H1 (cell line): ENCODE data around the gene PTPRCAP. TPM values are rescaled to one million over a fixed set of nuclear protein-coding genes. Genes with fewer than 3 reads are reported as not detected.

ENCODE experiments used
- CTCF ChIA-PET: fragments of 300-600 bp; sonication (Branson Sonifier 250); formaldehyde crosslinking; loops from one replicate; lab custom pipeline; 2021; ENCODE audit not compliant: partially characterized antibody; lab: Charles Lee
- POLR2A ChIA-PET: fragments of 300-600 bp; sonication (Branson Sonifier 250); formaldehyde crosslinking; loops from one replicate; lab custom pipeline; 2021; ENCODE audit warnings: inconsistent platforms; ENCODE audit not compliant: partially characterized antibody; lab: Charles Lee
- DNase-seq, 2 experiments: peaks; one replicate each; pipeline versions ENCODE4 v3.0.0 to v3.0.0-alpha.2; 2010 to 2022; ENCODE audit warnings: low spot score in 2 of 2, low read depth in 1 of 2, mixed read lengths in 1 of 2
- FAIRE-seq: peaks from 2 replicates; lab custom pipeline; 2011; peaks lifted over from hg19 to GRCh38; lab: Jason Lieb, UNC
- H2AFZ ChIP-seq: 2 replicates; pipeline ENCODE4 v1.8.1; 2012; ENCODE audit warnings: low read length, inconsistent platforms
- H2AK5ac ChIP-seq: 2 replicates; pipeline ENCODE4 v1.6.1; 2013; ENCODE audit warnings: low read depth, low read length
- H2BK120ac ChIP-seq: replicated peaks from 2 replicates; pipeline ENCODE3; 2013; ENCODE audit warnings: low read depth, low read length, inconsistent platforms
- H2BK12ac ChIP-seq: 2 replicates; pipeline ENCODE4 v1.6.1; 2013; ENCODE audit warnings: low read depth, low read length
- H2BK15ac ChIP-seq: 2 replicates; pipeline ENCODE4 v1.6.1; 2013; ENCODE audit warnings: low read length
- H2BK20ac ChIP-seq: 2 replicates; pipeline ENCODE4 v1.6.1; 2013; ENCODE audit warnings: low read length
- H2BK5ac ChIP-seq: 2 replicates; pipeline ENCODE4 v1.6.1; 2013; ENCODE audit warnings: low read depth, low read length
- H3K14ac ChIP-seq: 2 replicates; pipeline ENCODE4 v1.6.1; 2013; ENCODE audit warnings: inconsistent platforms; ENCODE audit not compliant: insufficient read length
- H3K18ac ChIP-seq: 2 replicates; pipeline ENCODE4 v1.6.1; 2013; ENCODE audit warnings: low read length; ENCODE audit errors: extremely low read depth
- H3K23ac ChIP-seq: 2 replicates; pipeline ENCODE4 v1.6.1; 2013; ENCODE audit warnings: inconsistent platforms; ENCODE audit not compliant: insufficient read length
- H3K23me2 ChIP-seq: 2 replicates; pipeline ENCODE4 v1.6.1; 2013; ENCODE audit warnings: low read depth, low read length
- H3K27ac ChIP-seq: 2 replicates; pipeline ENCODE4 v1.6.1; 2011; ENCODE audit warnings: low read depth, low read length, inconsistent platforms
- H3K27me3 ChIP-seq, 4 experiments: replicated peaks in 1 of 4; 1 replicate in 1 of 4; 2 replicates in 3 of 4; pipeline versions ENCODE4 v1.6.1 to v1.8.1; 2011 to 2013; ENCODE audit warnings: low read length in 3 of 4, mild to moderate bottlenecking in 3 of 4, inconsistent platforms in 2 of 4, mixed read lengths in 2 of 4, moderate library complexity in 1 of 4; ENCODE audit not compliant: control insufficient read depth in 3 of 4, insufficient read depth in 3 of 4; ENCODE audit errors: extremely low read depth in 1 of 4
- H3K36me3 ChIP-seq, 4 experiments: 2 replicates each; pipeline versions ENCODE4 v1.6.1 to v1.8.1; 2011 to 2013; ENCODE audit warnings: mild to moderate bottlenecking in 4 of 4, low read length in 3 of 4, moderate library complexity in 2 of 4, control low read depth in 1 of 4, inconsistent platforms in 1 of 4; ENCODE audit not compliant: insufficient read depth in 4 of 4, control insufficient read depth in 2 of 4
- H3K4ac ChIP-seq: replicated peaks from 2 replicates; pipeline ENCODE3; 2013; ENCODE audit warnings: low read length, low read depth, mixed read lengths, inconsistent platforms; ENCODE audit not compliant: insufficient read length
- H3K4me1 ChIP-seq, 4 experiments: replicated peaks in 1 of 4; 1 replicate in 1 of 4; 2 replicates in 3 of 4; pipeline versions ENCODE4 v1.6.1 to v1.8.1; 2011 to 2013; ENCODE audit warnings: low read length in 3 of 4, inconsistent platforms in 2 of 4, mixed read lengths in 1 of 4; ENCODE audit not compliant: insufficient read depth in 4 of 4, control insufficient read depth in 3 of 4
- H3K4me2 ChIP-seq, 2 experiments: 2 replicates each; pipeline versions ENCODE4 v1.6.1 to v1.8.1; 2011 to 2013; ENCODE audit warnings: low read depth in 2 of 2, low read length in 2 of 2, control low read depth in 1 of 2, inconsistent platforms in 1 of 2, mild to moderate bottlenecking in 1 of 2; ENCODE audit not compliant: insufficient read depth in 1 of 2
- H3K4me3 ChIP-seq, 4 experiments: fragments of 200-600, 300-600 bp in 1 of 4; sonication (generic), shearing (Covaris generic), sonication (Bioruptor Twin) in 1 of 4; 2 replicates each; pipeline versions ENCODE4 v1.5.1 to v1.8.1; 2011 to 2016; ENCODE audit warnings: low read length in 4 of 4, low read depth in 3 of 4, control low read depth in 2 of 4, inconsistent platforms in 2 of 4, mild to moderate bottlenecking in 2 of 4, mixed read lengths in 1 of 4, moderate library complexity in 1 of 4; ENCODE audit not compliant: insufficient read depth in 2 of 4; ENCODE audit errors: extremely low read depth in 1 of 4
- H3K56ac ChIP-seq: replicated peaks from 2 replicates; pipeline ENCODE3; 2013; ENCODE audit warnings: low read depth, mild to moderate bottlenecking, mixed read lengths, low read length, inconsistent platforms; ENCODE audit not compliant: insufficient read length
- H3K79me1 ChIP-seq: 2 replicates; pipeline ENCODE4 v1.6.1; 2013; ENCODE audit warnings: low read depth, low read length, control low read depth
- H3K79me2 ChIP-seq, 2 experiments: 2 replicates each; pipeline versions ENCODE4 v1.6.1 to v1.8.1; 2012 to 2013; ENCODE audit warnings: low read length in 2 of 2, mild to moderate bottlenecking in 2 of 2, inconsistent platforms in 1 of 2; ENCODE audit not compliant: insufficient read depth in 2 of 2, control insufficient read depth in 1 of 2
- H3K9ac ChIP-seq, 4 experiments: replicated peaks in 1 of 4; 1 replicate in 1 of 4; 2 replicates in 3 of 4; pipeline versions ENCODE4 v1.6.1 to v1.8.1; 2011 to 2013; ENCODE audit warnings: low read depth in 3 of 4, low read length in 3 of 4, control low read depth in 2 of 4, mild to moderate bottlenecking in 2 of 4, moderate library complexity in 2 of 4, inconsistent platforms in 1 of 4; ENCODE audit errors: extremely low read depth in 1 of 4
- H3K9me3 ChIP-seq, 2 experiments: 2 replicates each; pipeline versions ENCODE4 v1.6.1 to v1.8.1; 2012 to 2013; ENCODE audit warnings: mild to moderate bottlenecking in 2 of 2, moderate library complexity in 2 of 2, control low read depth in 1 of 2, inconsistent platforms in 1 of 2, low read depth in 1 of 2, low read length in 1 of 2, mixed read lengths in 1 of 2; ENCODE audit not compliant: insufficient read depth in 2 of 2
- H4K20me1 ChIP-seq, 2 experiments: replicated peaks in 1 of 2; 2 replicates each; pipeline versions ENCODE3 to v1.8.1; 2011 to 2013; ENCODE audit warnings: inconsistent platforms in 2 of 2, low read length in 2 of 2, mild to moderate bottlenecking in 1 of 2; ENCODE audit not compliant: insufficient read depth in 2 of 2, control insufficient read depth in 1 of 2
- H4K5ac ChIP-seq: 2 replicates; pipeline ENCODE4 v1.6.1; 2013; ENCODE audit warnings: low read length, low read depth, mixed read lengths, inconsistent platforms; ENCODE audit not compliant: insufficient read length
- H4K8ac ChIP-seq: 2 replicates; pipeline ENCODE4 v1.8.0; 2013; ENCODE audit warnings: mild to moderate bottlenecking, moderate library complexity, low read length, inconsistent platforms; ENCODE audit not compliant: insufficient read depth; ENCODE audit errors: extremely low read depth
- H4K91ac ChIP-seq: replicated peaks from 2 replicates; pipeline ENCODE3; 2013; ENCODE audit warnings: low read length, mixed read lengths, inconsistent platforms; ENCODE audit not compliant: insufficient read length
- WGBS, 2 experiments: shearing (Covaris generic) in 1 of 2; methylation state at CpG; one replicate each; pipeline versions ENCODE4 v1.1.6 to v1.1.7; 2013 to 2015; ENCODE audit warnings: low lambda C conversion rate in 2 of 2, mixed read lengths in 2 of 2, inconsistent platforms in 1 of 2, low coverage in 1 of 2, missing lambda C conversion rate in 1 of 2; ENCODE audit not compliant: insufficient replicate concordance in 2 of 2, insufficient coverage in 1 of 2, insufficient read length in 1 of 2; ENCODE audit errors: extremely low coverage in 1 of 2, missing lambda C conversion rate in 1 of 2; 5-methylcytosine and 5-hydroxymethylcytosine counted together
- polyA plus RNA-seq, 7 experiments: library from polyadenylated mRNA; depleted of rRNA in 3 of 7; stranded (reverse) in 5 of 7; unstranded in 2 of 7; fragments of >200 nt in 5 of 7; fragments of 200-250 nt in 2 of 7; gene quantifications; 1 replicate in 5 of 7; 2 replicates in 1 of 7; 4 replicates in 1 of 7; pipeline versions ENCODE4 v1.2.1 to v1.2.3, GENCODE V29; 2011 to 2013; ENCODE audit warnings: missing spikeins in 2 of 7, mixed read lengths in 2 of 7
- total RNA-seq: library from RNA; stranded (reverse); fragmentation: NEBNext Ultra II Directional; extraction: Animal tissue kit (Norgen Biotek cat#: 25700); gene quantifications from 2 replicates; pipeline ENCODE4 v1.2.1, GENCODE V29; 2021

Gene PTPRCAP
- total and polyA plus RNA-seq, 2 of the 8 experiments (the other 6 are each of a cell fraction or from before 2014, with no cell fraction given), result 0.78 to 6.7 TPM

GRCh38 chr11:67410369-67410831 is 27.1 kb downstream of the PTPRCAP start:
- H3K4ac ChIP-seq, result no peak overlapping the region
- 0 out of 2 replicates have a peak, but pooled peaks cover 3% of the 10 kb centered on the region for H3K23me2 ChIP-seq
- no peak overlapping the region for H2AK5ac ChIP-seq
- H2BK20ac ChIP-seq, result no peak overlapping the region
- no peak overlapping the region for H3K23ac ChIP-seq
- no peak overlapping the region for H3K27ac ChIP-seq
- peak overlapping the region; percentile 28; the same call in 1 of the 2 replicates for H2BK12ac ChIP-seq
- no peak overlapping the region for H3K18ac ChIP-seq
- H2AFZ ChIP-seq, result no peak overlapping the region
- no peak for FAIRE-seq
- no peak for DNase-seq
- no peaks in the 10 kb centered on the region for H3K79me1 ChIP-seq
- H2BK15ac ChIP-seq, result no peak overlapping the region
- WGBS, 2 experiments, result 71% methylated on average over 15 of the region's 15 CpGs; no CpG with 5 or more reads in 1 of the 2 experiments
- H3K9me3 ChIP-seq, result no peaks in the 10 kb centered on the region
- peaks cover 0 to 16% (median 5%) of the 10 kb centered on the region in 4 experiments; a peak in 4 of 7 replicates for H3K27me3 ChIP-seq
- H3K4me3 ChIP-seq, result no peak overlapping the region
- no peak overlapping the region for H3K14ac ChIP-seq
- no peaks in the 10 kb centered on the region for H3K36me3 ChIP-seq
- no peaks in the 10 kb centered on the region for H4K20me1 ChIP-seq
- no peak overlapping the region for H4K5ac ChIP-seq
- H3K79me2 ChIP-seq, result no peaks in the 10 kb centered on the region
- ChIA-PET CTCF (no interaction called here), POLR2A (interaction anchor here (1.0 to 1.1 kb wide), 2 partner anchors 11 to 27 kb away, joined by 3 read pairs; partner anchors contain the start of gene PTPRCAP)
- peak overlapping the region; percentile 34 for H4K91ac ChIP-seq
- H3K4me1 ChIP-seq, result peaks cover 0 to 13% (median 7%) of the 10 kb centered on the region in 4 experiments; a peak in 5 of 7 replicates
- H2BK120ac ChIP-seq, result no peak overlapping the region
- H3K9ac ChIP-seq, result no peak overlapping the region
- H3K4me2 ChIP-seq, result peak overlapping the region; percentile 23 to 36; a peak in 2 of 4 replicates
- H2BK5ac ChIP-seq, result no peak overlapping the region
- H4K8ac ChIP-seq, result no peak overlapping the region; the same call in 1 of the 2 replicates
- no peak overlapping the region for H3K56ac ChIP-seq
